ENCODE results near the gene HSD11B1.
A peak's percentile ranks its signal among the peaks of the same experiment; 100 is the strongest.

The HSD11B1 gene

DNA sequence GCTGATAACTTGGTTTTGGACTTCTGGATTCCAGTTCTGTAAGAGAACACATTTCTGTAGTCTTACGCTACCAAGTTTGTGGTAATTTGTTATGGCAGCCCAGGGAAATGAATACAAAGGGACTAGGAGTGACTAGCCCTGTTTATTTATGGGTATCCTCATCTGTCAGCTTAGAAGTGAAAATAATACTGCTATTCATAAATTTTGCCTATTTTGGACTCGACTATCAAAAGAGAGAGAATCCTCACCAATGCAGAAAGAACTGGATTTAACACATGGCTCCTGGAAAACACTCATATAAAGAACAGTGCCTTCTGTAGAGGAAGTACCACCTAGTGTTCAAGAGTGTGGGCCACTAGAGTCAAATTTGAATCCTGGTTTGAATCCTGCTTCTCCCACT lies 22.6 kb downstream of the HSD11B1 start:
- no peak for DNase-seq (ENCODE audit: low read depth)

DNA sequence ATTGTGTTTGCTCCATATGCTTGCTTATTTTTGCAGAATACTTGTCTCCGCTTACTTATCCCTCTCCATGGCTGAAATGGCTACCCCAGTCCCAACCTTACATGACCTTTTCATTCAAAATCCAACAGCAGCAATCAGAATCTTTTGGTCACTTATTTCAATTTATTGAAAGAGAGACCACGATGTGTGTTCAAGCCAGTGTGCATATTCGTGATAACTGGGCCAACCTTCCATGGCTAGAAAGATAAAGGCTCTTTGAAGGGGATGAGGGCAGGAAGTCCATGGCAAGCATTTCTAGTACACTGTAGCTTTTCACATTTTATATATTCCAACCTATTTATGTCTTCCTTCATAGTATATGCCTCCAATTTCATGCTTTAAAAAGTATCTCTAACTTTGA lies 23.1 kb downstream of the HSD11B1 start:
- no peak for DNase-seq (ENCODE audit: low read depth)

DNA sequence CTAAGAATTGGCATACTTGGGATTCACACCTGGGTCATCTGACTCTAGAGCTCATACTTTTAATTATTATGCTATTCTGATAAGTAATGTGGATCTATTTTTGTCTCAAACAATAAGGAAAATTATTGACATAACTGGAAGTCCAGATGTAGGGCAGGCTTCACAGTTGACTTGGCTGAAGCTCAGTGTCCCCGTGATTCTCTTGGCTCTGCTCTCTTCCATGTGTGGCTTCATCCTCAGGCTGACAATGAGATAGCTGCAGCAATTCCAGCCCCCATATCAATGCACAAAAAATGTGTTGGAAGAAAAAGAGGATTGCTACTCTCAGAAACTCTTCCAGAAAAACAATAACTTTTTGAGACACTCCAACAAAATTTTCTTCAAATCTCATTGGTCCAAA lies 23.8 kb downstream of the HSD11B1 start:
- DNase-seq (ENCODE audit: low read depth): no peak

- DNase-seq (ENCODE audit: low read depth): no peak
Measured at GRCh38 chr1:209729436-209729835, 24.8 kb downstream of the HSD11B1 start.

GRCh38 chr1:209732725-209733124 lies 28.1 kb downstream of the HSD11B1 start:
- DNase-seq (ENCODE audit: low read depth): no peak

DNA sequence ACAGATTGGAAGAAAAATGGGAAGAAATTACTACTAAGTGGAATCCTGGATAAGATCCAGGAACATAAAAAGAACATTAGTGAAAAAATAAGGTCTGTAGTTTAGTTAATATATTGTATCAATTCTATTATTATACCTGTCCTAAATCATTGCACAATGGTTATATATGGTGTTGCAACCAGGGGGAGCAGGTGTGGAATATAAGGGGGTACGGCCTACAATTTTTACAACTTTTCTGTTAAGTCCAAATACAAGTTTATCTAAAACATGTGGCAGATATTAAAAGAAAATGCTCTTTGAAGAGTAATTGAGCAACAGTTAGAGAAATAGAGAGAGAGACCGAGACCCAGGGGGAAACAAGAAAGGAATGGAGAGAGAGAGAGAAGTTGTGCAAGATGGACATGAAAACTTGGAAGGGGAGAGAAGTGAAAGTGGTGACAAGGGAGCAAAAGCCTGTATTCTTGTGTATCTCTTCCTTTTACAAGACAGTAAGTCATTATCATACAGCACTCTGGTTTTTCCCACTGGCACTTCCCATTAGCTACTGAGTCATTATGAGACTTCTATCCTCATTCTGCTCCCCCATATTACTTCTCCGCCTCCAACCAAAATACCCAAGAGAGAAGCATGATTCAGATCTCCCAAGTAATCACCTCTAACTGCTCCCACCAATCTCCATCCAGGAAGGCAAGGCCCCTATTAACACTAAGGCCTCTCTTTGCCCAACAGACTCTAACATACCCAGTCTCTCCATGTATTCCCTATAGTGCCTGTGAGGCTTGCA lies 29.0 kb downstream of the HSD11B1 start:
- no peak for DNase-seq (ENCODE audit: low read depth)

GRCh38 chr1:209736490-209737117 lies 32.0 kb downstream of the HSD11B1 start:
- no peak for DNase-seq (ENCODE audit: low read depth)

DNA sequence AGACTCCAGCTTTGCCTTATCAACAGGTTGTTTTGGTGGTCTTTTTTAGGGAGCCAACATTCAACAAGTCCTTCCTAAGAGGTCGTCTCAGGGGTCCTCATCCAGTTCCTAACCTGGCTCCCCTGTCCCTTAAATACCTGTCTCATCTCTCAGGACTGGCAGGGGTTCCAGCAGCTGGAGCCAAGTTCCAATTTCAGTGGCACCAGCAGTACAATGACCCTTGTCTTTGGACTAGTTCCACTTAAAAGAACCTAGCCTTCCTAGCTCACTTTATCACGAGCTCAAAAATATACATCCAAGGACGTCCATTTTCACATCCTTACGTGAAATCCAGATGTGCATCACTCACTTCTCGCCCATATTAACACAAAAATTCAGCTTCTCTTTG lies 32.5 kb downstream of the HSD11B1 start:
- no peak for DNase-seq (ENCODE audit: low read depth)

- DNase-seq (ENCODE audit: low read depth): no peak
Measured at GRCh38 chr1:209738270-209738669, 33.6 kb downstream of the HSD11B1 start.

GRCh38 chr1:209741193-209741592 lies 36.5 kb downstream of the HSD11B1 start:
- no peak for DNase-seq (ENCODE audit: low read depth)

DNA sequence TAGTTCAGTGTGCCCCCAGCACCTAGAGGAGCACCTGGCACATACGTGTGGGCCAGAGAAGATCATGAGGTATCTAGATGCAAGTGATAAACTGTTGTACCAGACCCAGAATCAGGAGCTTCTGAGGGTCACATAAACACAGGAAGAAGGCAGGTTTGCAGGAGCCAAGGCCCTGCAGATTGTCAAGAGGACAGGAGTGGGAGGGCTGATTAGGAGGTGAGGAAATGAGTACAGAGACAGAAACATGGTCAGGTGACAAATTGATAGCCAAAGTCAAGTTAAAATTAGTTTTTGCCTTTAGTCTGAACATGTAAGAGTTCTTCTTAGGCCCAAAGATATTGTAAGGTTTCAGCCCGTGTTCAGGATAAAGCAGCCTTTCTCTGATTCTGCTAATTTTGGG lies 37.2 kb downstream of the HSD11B1 start:
- no peak for DNase-seq (ENCODE audit: low read depth)

GRCh38 chr1:209742409-209743144 lies 37.9 kb downstream of the HSD11B1 start:
- DNase-seq (ENCODE audit: low read depth): no peak

DNA sequence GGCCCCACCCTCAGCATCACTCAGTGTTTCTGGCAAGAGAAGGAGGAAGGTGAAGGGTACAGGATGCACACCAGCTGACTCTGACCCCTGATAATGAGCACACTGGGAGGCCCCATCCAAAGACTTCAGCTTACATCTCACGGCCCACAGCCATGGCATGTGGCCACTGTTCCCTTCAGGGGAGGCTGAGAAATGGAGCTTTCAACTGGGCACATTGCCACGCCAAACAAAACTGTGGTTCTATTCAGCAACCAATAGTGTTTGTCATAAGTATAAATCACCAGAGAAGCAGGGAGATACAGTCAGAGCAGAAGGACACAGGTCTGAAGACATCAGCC lies 38.5 kb downstream of the HSD11B1 start:
- no peak for DNase-seq (ENCODE audit: low read depth)

DNA sequence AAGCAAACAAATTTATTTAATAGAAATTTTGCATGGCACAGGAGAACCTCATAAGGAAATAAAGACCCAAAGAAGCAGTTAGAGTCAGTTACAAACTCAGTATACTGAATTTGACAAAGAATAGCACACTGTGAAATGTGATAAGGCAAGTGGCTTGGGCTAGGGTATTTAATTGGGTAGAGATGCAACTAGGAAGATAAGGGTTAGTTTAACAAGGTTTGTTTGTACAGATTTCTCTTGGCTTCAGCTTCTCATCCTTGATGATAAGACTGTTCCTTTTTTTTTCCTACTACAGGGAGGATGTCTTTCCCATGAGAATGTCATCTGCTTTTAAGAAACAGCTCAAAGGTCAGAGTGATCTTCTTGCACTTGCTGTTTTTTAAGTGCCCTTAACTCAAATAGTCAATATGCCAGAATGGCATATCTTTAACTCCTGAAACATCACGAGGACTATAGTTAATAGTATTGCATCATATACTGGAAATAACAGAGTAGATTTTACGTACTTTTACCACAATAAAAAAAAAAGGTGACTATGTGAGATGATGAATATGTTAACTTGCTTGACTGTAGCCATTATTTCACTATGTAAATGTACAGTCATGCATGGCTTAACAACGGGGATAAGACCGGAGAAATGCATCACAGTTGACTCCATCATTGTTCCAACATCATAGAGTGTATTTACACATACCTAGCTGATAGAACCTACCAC lies 42.0 kb downstream of the HSD11B1 start:
- no peak for DNase-seq (ENCODE audit: low read depth)

DNA sequence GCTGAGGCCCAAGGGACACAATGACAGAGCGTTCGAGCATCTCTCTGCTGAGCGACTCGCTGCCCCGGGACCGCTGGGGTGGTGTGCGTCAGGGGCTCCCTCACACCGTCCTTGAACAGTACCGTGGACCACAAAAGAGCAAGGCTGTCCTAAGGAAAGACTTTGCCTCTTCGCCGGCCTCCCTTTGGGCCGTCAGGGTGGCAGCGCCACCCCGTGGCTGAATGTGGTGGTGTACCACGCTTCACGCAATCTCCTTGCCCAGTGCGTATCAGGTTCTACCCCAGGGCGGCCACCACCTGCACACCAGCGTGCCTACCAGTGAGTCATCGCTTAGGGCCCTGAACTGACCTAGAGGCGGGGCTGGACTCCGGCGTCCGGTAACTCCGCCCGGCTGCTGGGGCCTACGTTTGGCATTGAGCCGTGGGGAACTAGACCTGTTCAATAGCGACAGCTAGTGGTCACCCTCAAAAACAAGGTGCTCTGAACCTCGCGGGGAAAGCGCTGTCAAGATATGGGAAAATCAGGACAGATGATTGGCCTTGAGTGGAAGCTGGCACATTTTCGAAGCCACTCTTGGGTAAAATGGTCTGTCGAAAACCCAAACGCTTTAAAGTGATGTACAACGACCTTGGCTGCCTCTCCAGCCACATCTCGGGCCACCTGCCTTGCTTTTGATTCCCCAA lies 43.1 kb downstream of the HSD11B1 start:
- DNase-seq (ENCODE audit: low read depth): peak; percentile 84

- no peak for DNase-seq (ENCODE audit: low read depth)
Measured at GRCh38 chr1:209748620-209749019, 44.0 kb downstream of the HSD11B1 start.

DNA sequence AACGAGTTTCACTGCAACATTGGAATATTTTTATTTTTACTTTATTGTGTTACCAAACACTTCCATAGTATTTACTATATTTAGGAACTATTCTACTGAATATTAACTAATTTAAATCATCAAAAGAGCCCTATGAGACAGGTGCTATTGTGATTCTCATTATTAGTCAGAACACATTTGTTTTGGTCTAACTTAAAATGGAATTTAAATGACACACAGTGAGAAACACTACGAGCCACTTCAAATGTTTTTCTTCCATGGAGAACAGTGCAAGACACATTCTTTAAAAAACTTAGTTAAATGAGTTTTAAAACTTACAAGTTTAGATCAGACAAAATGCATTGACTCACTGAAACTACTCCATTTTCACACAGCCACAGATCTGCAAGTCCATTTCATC lies 44.6 kb downstream of the HSD11B1 start:
- DNase-seq (ENCODE audit: low read depth): no peak

- DNase-seq (ENCODE audit: low read depth): no peak
Measured at GRCh38 chr1:209749670-209750323, 45.2 kb downstream of the HSD11B1 start.

DNA sequence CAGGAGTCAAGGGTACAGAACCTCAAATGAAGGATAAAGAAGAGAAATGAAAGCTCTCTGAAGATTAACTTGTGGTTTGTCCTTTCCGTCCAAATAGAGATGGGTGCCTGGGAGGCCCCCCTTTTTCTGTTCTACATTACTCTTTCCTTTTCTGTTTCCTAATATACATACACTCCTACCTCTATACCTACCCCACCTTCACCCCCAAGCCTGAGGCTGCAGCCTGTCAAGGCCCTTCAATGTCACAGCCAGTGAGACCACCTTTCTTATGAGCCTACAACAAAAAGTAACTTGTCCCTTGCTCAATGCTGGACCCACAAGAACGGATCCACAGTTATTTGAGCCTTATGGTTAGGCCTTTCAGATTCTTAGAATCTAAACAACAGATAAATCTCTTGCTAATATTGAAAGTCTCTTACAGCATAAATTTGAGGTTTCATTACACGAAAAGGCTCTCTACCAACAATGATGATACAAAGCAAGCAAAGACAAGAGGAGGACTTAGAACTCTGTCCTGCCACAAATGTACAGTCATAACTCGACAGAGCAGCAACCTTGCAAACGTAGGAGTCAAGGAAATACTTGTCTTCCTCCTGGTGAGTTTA lies 47.1 kb downstream of the HSD11B1 start:
- no peak for DNase-seq (ENCODE audit: low read depth)

DNA sequence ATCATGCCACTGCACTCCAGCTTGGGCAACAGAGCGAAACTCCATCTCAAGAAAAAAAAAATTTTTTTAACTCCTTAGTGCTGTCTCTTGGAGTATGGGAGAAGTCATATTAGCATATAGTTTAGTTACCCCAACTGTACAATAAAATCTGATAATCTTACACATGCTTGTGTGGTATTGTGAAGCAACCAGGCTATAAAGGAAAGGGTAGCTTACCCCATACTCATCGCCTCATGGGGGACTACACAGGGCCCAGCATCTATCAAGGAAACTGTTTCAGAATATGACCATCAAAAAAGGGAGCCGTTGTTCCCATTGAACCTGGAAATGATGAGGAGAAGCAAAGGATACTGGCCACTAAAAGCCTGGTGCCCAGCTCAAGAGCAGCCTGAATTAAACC lies 48.2 kb downstream of the HSD11B1 start:
- no peak for DNase-seq (ENCODE audit: low read depth)

DNA sequence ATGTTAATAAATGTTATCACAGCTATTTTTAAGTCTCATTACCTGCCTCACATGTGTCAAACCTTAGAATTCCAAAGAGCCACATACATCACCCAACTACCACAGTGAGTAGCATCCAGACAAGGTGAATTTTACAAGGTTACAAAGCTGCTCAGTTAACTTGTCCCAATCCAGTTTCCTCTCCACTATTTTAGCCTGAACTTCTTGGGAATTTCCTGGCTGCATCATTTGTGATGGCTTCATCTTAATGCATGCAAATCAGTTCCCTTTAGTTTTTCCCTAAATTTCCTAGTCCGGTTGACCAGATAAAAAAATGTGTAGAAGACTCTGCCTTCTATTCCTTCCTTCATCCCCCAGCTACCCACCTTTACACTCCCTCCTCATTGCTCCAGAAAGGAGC lies 50.6 kb downstream of the HSD11B1 start:
- no peak for DNase-seq (ENCODE audit: low read depth)
